HepG2 (cell line): ENCODE results near the gene KLC3. TPM values are rescaled to one million over a fixed set of nuclear protein-coding genes. Genes with fewer than 3 reads are reported as not detected.

ENCODE experiments used
- ATAC-seq: fragments of 200-7000 bp; cut with Tn5 transposase; 3 replicates; pipeline ENCODE4 v1.9.1; 2020; ENCODE audit warnings: mild to moderate bottlenecking, moderate library complexity
- BruUV-seq: library from RNA; stranded (reverse); fragments of 400-500 nt; replicated peaks from 2 replicates; lab custom pipeline; 2021; lab: Mats Ljungman, UMichigan
- CTCF ChIA-PET: fragments of 300-600 bp; formaldehyde crosslinking; extraction: SDS; loops from one replicate; lab custom pipeline; 2021; ENCODE audit warnings: low total read pairs, inconsistent platforms, low intra/inter-chr PET ratio; lab: Yijun Ruan, JAX
- POLR2A ChIA-PET: fragments of 350-600 bp; sonication (Branson Sonifier 250); formaldehyde crosslinking; loops from one replicate; lab custom pipeline; 2020; ENCODE audit warnings: antibody characterized with exemption, inconsistent platforms; lab: Yijun Ruan, JAX
- DNase-seq: peaks from one replicate; pipeline ENCODE4 v3.0.0-alpha.2; 2015; ENCODE audit warnings: low spot score
- FAIRE-seq: peaks from 3 replicates; lab custom pipeline; 2011; peaks lifted over from hg19 to GRCh38; lab: Jason Lieb, UNC
- H2AFZ ChIP-seq: one replicate; pipeline ENCODE4 v1.6.1; 2011; ENCODE audit warnings: low read length, inconsistent platforms
- H3K27ac ChIP-seq: fragments of 300-600 bp; 3 replicates; pipeline ENCODE4 v1.8.0; 2011; ENCODE audit warnings: mixed run types, mild to moderate bottlenecking, mixed read lengths, low read length, inconsistent platforms; ENCODE audit not compliant: insufficient read depth; ENCODE audit errors: extremely low read length
- H3K27me3 ChIP-seq, 2 experiments: fragments of 200-600 bp in 1 of 2; 2 replicates in 1 of 2; 3 replicates in 1 of 2; pipeline versions ENCODE4 v1.6.0 to v1.8.0; 2011; ENCODE audit warnings: low read length in 2 of 2, mild to moderate bottlenecking in 2 of 2, moderate library complexity in 2 of 2, inconsistent platforms in 1 of 2; ENCODE audit not compliant: insufficient read depth in 2 of 2, control insufficient read depth in 1 of 2
- H3K36me3 ChIP-seq, 2 experiments: fragments of 200-600 bp in 1 of 2; replicated peaks in 1 of 2; 2 replicates in 1 of 2; 3 replicates in 1 of 2; pipeline versions ENCODE4 v1.5.1 to v1.8.0; 2011; ENCODE audit warnings: low read length in 2 of 2, inconsistent platforms in 1 of 2; ENCODE audit not compliant: insufficient read depth in 2 of 2, control insufficient read depth in 1 of 2
- H3K4me1 ChIP-seq: 2 replicates; pipeline ENCODE4 v1.5.1; 2012; ENCODE audit warnings: low read length, inconsistent platforms; ENCODE audit not compliant: insufficient read depth
- H3K4me2 ChIP-seq: 2 replicates; pipeline ENCODE4 v1.6.0; 2011; ENCODE audit warnings: low read depth, low read length, inconsistent platforms
- H3K4me3 ChIP-seq, 3 experiments: fragments of 200-600 bp in 1 of 3; sonication (generic), shearing (Covaris generic) in 1 of 3; replicated peaks in 1 of 3; 2 replicates each; pipeline ENCODE4 v1.5.1; 2011 to 2016; ENCODE audit warnings: low read length in 3 of 3, inconsistent platforms in 2 of 3, low read depth in 2 of 3, mild to moderate bottlenecking in 2 of 3, control low read depth in 1 of 3, mixed read lengths in 1 of 3; ENCODE audit not compliant: insufficient read depth in 1 of 3
- H3K79me2 ChIP-seq: one replicate; pipeline ENCODE4 v1.6.1; 2011; ENCODE audit warnings: low read length, inconsistent platforms; ENCODE audit not compliant: insufficient read depth
- H3K9ac ChIP-seq: 2 replicates; pipeline ENCODE4 v1.6.0; 2011; ENCODE audit warnings: mild to moderate bottlenecking, low read depth, low read length, inconsistent platforms; ENCODE audit not compliant: insufficient read depth
- H3K9me3 ChIP-seq: 2 replicates; pipeline ENCODE4 v1.5.1; 2012; ENCODE audit warnings: mild to moderate bottlenecking, low read length
- H4K20me1 ChIP-seq: 2 replicates; pipeline ENCODE4 v1.6.0; 2011; ENCODE audit warnings: inconsistent platforms, mild to moderate bottlenecking, low read length, moderate library complexity; ENCODE audit not compliant: insufficient read depth
- GATA4 ChIP-seq: sonication (generic); IDR thresholded peaks from 2 replicates; pipeline ENCODE4 v1.6.1; 2016; ENCODE audit warnings: antibody characterized with exemption, low read depth, borderline replicate concordance
- KLF12 ChIP-seq: sonication (generic); formaldehyde crosslinking; IDR thresholded peaks from 2 replicates; pipeline ENCODE4 v1.4.0; 2020; ENCODE audit warnings: missing genetic modification reagents, borderline replicate concordance
- NFYC ChIP-seq: IDR thresholded peaks from 2 replicates; pipeline ENCODE4 v1.6.1; 2016; ENCODE audit warnings: missing genetic modification reagents, missing compliant biosample characterization
- SIN3A ChIP-seq: IDR thresholded peaks from 2 replicates; pipeline ENCODE4 v1.6.1; 2011; ENCODE audit warnings: low read depth, mild to moderate bottlenecking, control low read depth, low read length, borderline replicate concordance
- SIX1 ChIP-seq: sonication (generic); formaldehyde crosslinking; IDR thresholded peaks from 2 replicates; pipeline ENCODE4 v1.4.0; 2020; ENCODE audit warnings: missing genetic modification reagents, borderline replicate concordance
- SMC3 ChIP-seq: IDR thresholded peaks from 2 replicates; pipeline ENCODE4 v1.6.1; 2011; ENCODE audit warnings: low read length, improper control_type of control experiment
- TBP ChIP-seq: sonication (generic); formaldehyde crosslinking; IDR thresholded peaks from 2 replicates; pipeline ENCODE4 v1.5.0; 2020; ENCODE audit warnings: missing genetic modification reagents
- TFDP2 ChIP-seq: sonication (generic); formaldehyde crosslinking; IDR thresholded peaks from 2 replicates; pipeline ENCODE4 v1.4.0; 2020; ENCODE audit warnings: missing genetic modification reagents
- USF2 ChIP-seq, 2 experiments: sonication (generic) in 1 of 2; formaldehyde crosslinking in 1 of 2; IDR thresholded peaks; 2 replicates each; pipeline versions ENCODE4 v1.5.1 to v1.6.1; 2011 to 2020; ENCODE audit warnings: borderline replicate concordance in 1 of 2, low read depth in 1 of 2, low read length in 1 of 2, mild to moderate bottlenecking in 1 of 2, missing genetic modification reagents in 1 of 2, moderate library complexity in 1 of 2
- ZSCAN21 ChIP-seq: sonication (generic); formaldehyde crosslinking; IDR thresholded peaks from 2 replicates; pipeline ENCODE4 v1.8.0; 2022; ENCODE audit warnings: mild to moderate bottlenecking, missing genetic modification reagents, moderate library complexity, borderline replicate concordance
- WGBS: methylation state at CpG from one replicate; pipeline ENCODE4 v1.1.6; 2017; ENCODE audit warnings: low lambda C conversion rate; 5-methylcytosine and 5-hydroxymethylcytosine counted together
- in situ Hi-C: cut with HindIII; loops from 2 replicates; pipeline ENCODE4 v1.10.0; 2017; ENCODE audit warnings: low pct_unique_long_range_greater_than_20kb; ENCODE audit not compliant: extremely low pct_ligation_motif_present
- intact Hi-C: fragments of 100-400 bp; cut with micrococcal nuclease; formaldehyde crosslinking; loops from one replicate; pipeline ENCODE4 v1.10.0; 2022; ENCODE audit not compliant: unreplicated experiment
- polyA plus RNA-seq, 8 experiments: library from polyadenylated mRNA; depleted of rRNA in 3 of 8; stranded (reverse) in 7 of 8; unstranded in 1 of 8; fragments of >200 nt; fragmentation: Illumina TruSeq in 4 of 8; extraction: Trizol in 4 of 8; gene quantifications; 2 replicates each; pipeline versions ENCODE4 v1.2.1 to v1.2.3, GENCODE V29; 2011 to 2016; ENCODE audit warnings: low read depth in 4 of 8, missing spikeins in 1 of 8, mixed read lengths in 1 of 8; ENCODE audit not compliant: insufficient read depth in 1 of 8
- total RNA-seq, 5 experiments: library from RNA; depleted of rRNA; stranded (reverse); fragments of >200 nt; fragmentation: Illumina TruSeq; extraction: Trizol; gene quantifications; 2 replicates each; pipeline ENCODE4 v1.2.3, GENCODE V29; 2016; ENCODE audit warnings: low read depth in 1 of 5

The KLC3 gene
- total and polyA plus RNA-seq, 2 of the 13 experiments (the other 11 are each of a cell fraction or from before 2014, with no cell fraction given) = 0.13 TPM; not detected in 1

DNA sequence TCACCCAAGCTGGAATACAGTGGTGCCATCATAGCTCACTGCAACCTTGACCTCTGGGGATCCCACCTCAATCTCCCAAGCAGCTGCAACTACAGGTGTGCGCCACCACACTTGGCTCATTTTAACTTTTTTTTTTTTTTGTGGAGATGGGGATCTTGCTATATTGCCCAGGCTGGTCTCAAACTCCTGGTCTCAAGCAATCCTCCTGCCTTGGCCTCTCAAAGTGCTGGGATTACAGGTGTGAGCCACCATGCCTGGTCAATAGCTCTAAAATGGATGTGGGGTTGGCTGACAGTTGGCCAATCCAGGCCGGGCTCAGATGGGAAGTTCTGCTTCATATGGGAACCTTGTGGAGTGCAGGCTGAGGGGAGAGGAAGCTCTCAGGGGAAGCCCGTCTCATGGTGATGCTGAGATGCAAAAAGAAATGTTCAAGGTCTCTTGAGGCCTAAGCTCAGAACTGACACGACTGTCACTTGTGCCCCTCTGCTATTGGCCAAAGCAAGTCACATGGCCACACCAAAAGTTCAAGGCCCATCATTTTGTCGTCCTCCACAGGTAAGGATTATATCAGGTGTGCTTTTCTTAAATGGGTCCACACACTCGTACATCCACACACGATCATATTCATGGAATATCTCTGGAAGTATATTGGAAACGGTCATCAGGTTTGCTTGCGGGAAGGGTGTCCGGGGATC, 6.8 kb upstream of the KLC3 start:
- TF ChIP-seq SMC3 = no peak
- TF ChIP-seq ZSCAN21 (CRISPR knock-in tag) = no peak
- no peak for TF ChIP-seq TFDP2 (CRISPR knock-in tag)
- TF ChIP-seq SIN3A = no peak
- TF ChIP-seq GATA4 = no peak
- no peak for TF ChIP-seq KLF12 (CRISPR knock-in tag)
- TF ChIP-seq TBP (CRISPR knock-in tag) = no peak
- no peak for TF ChIP-seq SIX1
- TF ChIP-seq NFYC (CRISPR knock-in tag) = peak; percentile 74
- peak; percentile 72 for TF ChIP-seq USF2 (IDR thresholded peaks at IDR 0.05; ENCODE audit: low read depth, low read length)
- peak; percentile 52; the same call in 1 of the 2 replicates for TF ChIP-seq USF2 (CRISPR knock-in tag; IDR thresholded peaks at IDR 0.05; ENCODE audit: borderline replicate concordance)
- DNase-seq (no peak), ATAC-seq (no peak), FAIRE-seq (no peak)
- Histone ChIP-seq H3K36me3 (no peaks in the 10 kb centered on the region), H4K20me1 (no peaks in the 10 kb centered on the region), H3K27me3 (peaks cover 2 to 7% of the 10 kb centered on the region in 2 experiments; a peak in 1 of 5 replicates), H3K9ac (no peak overlapping the region), H3K4me2 (peak overlapping the region; percentile 33; the same call in 1 of the 2 replicates), H2AFZ (no peak overlapping the region), H3K4me1 (peaks cover 37% of the 10 kb centered on the region), H3K79me2 (no peaks in the 10 kb centered on the region), H3K9me3 (no peaks in the 10 kb centered on the region), H3K27ac (no peak overlapping the region), H3K4me3 (no peak overlapping the region)
- WGBS = 46% methylated on average over 10 of the region's 10 CpGs
- BruUV-seq = no TSS peak
- in situ Hi-C loops (no loop called here), intact Hi-C loops (no loop called here)
- POLR2A ChIA-PET = interaction anchor here (0.7 kb wide), 1 partner anchor 13 kb away, joined by 3 read pairs; no protein-coding TSS in a partner anchor
- CTCF ChIA-PET = no interaction called here
